GM12878 (cell line): ENCODE results near the gene SPCS3. TPM values are rescaled to one million over a fixed set of nuclear protein-coding genes. Genes with fewer than 3 reads are reported as not detected.

Experiments
- ATAC-seq: fragments of 200-7000 bp; cut with Tn5 transposase; 3 replicates; pipeline ENCODE4 v1.9.1; 2020; ENCODE audit warnings: mild to moderate bottlenecking, moderate library complexity
- BruUV-seq: library from RNA; stranded (reverse); fragments of 400-500 nt; replicated peaks from 2 replicates; lab custom pipeline; 2021; lab: Mats Ljungman, UMichigan
- CTCF ChIA-PET: fragments of 300-600 bp; sonication (Branson Sonifier 250); formaldehyde crosslinking; extraction: SDS; loops from one replicate; lab custom pipeline; 2021; ENCODE audit warnings: inconsistent platforms; lab: Yijun Ruan, JAX
- POLR2A ChIA-PET: fragments of 350-600 bp; formaldehyde crosslinking; extraction: SDS; loops from one replicate; lab custom pipeline; 2021; ENCODE audit warnings: inconsistent platforms; lab: Charles Lee
- RAD21 ChIA-PET: fragments of 300-600 bp; sonication (Branson Sonifier 250); formaldehyde crosslinking; loops from one replicate; lab custom pipeline; 2023; ENCODE audit warnings: antibody characterized with exemption; ENCODE audit not compliant: unreplicated experiment; lab: Charles Lee
- SMC1A ChIA-PET: fragments of 300-600 bp; sonication (Branson Sonifier 250); formaldehyde crosslinking; loops from one replicate; lab custom pipeline; 2023; ENCODE audit not compliant: unreplicated experiment, uncharacterized antibody; lab: Charles Lee
- DNase-seq: peaks from one replicate; pipeline ENCODE4 v3.0.0-alpha.2; 2011; ENCODE audit warnings: low read depth, low spot score
- FAIRE-seq: peaks from 3 replicates; lab custom pipeline; 2011; peaks lifted over from hg19 to GRCh38; lab: Jason Lieb, UNC
- H2AFZ ChIP-seq: 2 replicates; pipeline ENCODE4 v1.6.0; 2011; ENCODE audit warnings: low read depth, low read length, control low read depth; ENCODE audit not compliant: control insufficient read depth
- H3K27ac ChIP-seq: 2 replicates; pipeline ENCODE4 v1.5.1; 2011; ENCODE audit warnings: control low read depth; ENCODE audit not compliant: control insufficient read depth, insufficient read depth
- H3K27me3 ChIP-seq, 2 experiments: replicated peaks in 1 of 2; 2 replicates each; pipeline versions ENCODE4 v1.6.0 to v1.6.1; 2011; ENCODE audit warnings: low read length in 1 of 2; ENCODE audit not compliant: control insufficient read depth in 2 of 2, insufficient read depth in 2 of 2
- H3K36me3 ChIP-seq, 2 experiments: 2 replicates each; pipeline ENCODE4 v1.5.1; 2011; ENCODE audit warnings: low read length in 1 of 2; ENCODE audit not compliant: control insufficient read depth in 2 of 2, insufficient read depth in 2 of 2
- H3K4me1 ChIP-seq: 2 replicates; pipeline ENCODE4 v1.6.1; 2011; ENCODE audit warnings: mild to moderate bottlenecking, low read length, moderate library complexity, mixed read lengths; ENCODE audit not compliant: control insufficient read depth, insufficient read depth
- H3K4me2 ChIP-seq: 2 replicates; pipeline ENCODE4 v1.6.0; 2011; ENCODE audit warnings: control low read depth; ENCODE audit not compliant: control insufficient read depth, insufficient read depth
- H3K4me3 ChIP-seq: fragments of 200-600 bp; sonication (generic); 2 replicates; pipeline ENCODE4 v1.5.1; 2016
- H3K79me2 ChIP-seq: 2 replicates; pipeline ENCODE4 v1.6.0; 2011; ENCODE audit warnings: low read length; ENCODE audit not compliant: control insufficient read depth, insufficient read depth
- H3K9ac ChIP-seq: 2 replicates; pipeline ENCODE4 v1.8.0; 2011; ENCODE audit warnings: low read length, control low read depth, mixed read lengths; ENCODE audit not compliant: control insufficient read depth, insufficient read depth
- H3K9me3 ChIP-seq: replicated peaks from 3 replicates; pipeline ENCODE4 v1.5.1; 2011; ENCODE audit warnings: mild to moderate bottlenecking, low read length; ENCODE audit not compliant: control insufficient read depth, insufficient read depth
- H4K20me1 ChIP-seq: 2 replicates; pipeline ENCODE4 v1.6.0; 2011; ENCODE audit not compliant: control insufficient read depth, insufficient read depth
- BRCA1 ChIP-seq: IDR thresholded peaks from 2 replicates; pipeline ENCODE4 v1.6.1; 2011; ENCODE audit warnings: low read depth, low read length, improper control_type of control experiment
- CBX5 ChIP-seq: sonication (generic); IDR thresholded peaks from 2 replicates; pipeline ENCODE4 v1.6.1; 2016; ENCODE audit warnings: low read depth, moderate library complexity, mild to moderate bottlenecking, inconsistent platforms
- JUNB ChIP-seq: IDR thresholded peaks from 2 replicates; pipeline ENCODE4 v1.6.1; 2016; ENCODE audit warnings: antibody characterized with exemption, mild to moderate bottlenecking
- KDM1A ChIP-seq: fragments of 200-600 bp; sonication (generic); IDR thresholded peaks from 2 replicates; pipeline ENCODE4 v1.6.1; 2016; ENCODE audit warnings: borderline replicate concordance
- MXI1 ChIP-seq: fragments of 150-350 bp; IDR thresholded peaks from 2 replicates; pipeline ENCODE4 v1.6.1; 2011; ENCODE audit warnings: low read depth, mild to moderate bottlenecking, inconsistent platforms, low read length, improper control_type of control experiment
- NFYA ChIP-seq: IDR thresholded peaks from 2 replicates; pipeline ENCODE4 v1.6.1; 2011; ENCODE audit warnings: low read depth, mild to moderate bottlenecking, low read length, improper control_type of control experiment, borderline replicate concordance
- NR2C2 ChIP-seq: IDR thresholded peaks from 2 replicates; pipeline ENCODE4 v1.6.1; 2011; ENCODE audit warnings: borderline replicate concordance, low read depth; ENCODE audit not compliant: control insufficient read depth, insufficient read length
- PML ChIP-seq: IDR thresholded peaks from 2 replicates; pipeline ENCODE4 v1.6.1; 2012; ENCODE audit warnings: low read length, inconsistent platforms
- TCF12 ChIP-seq: IDR thresholded peaks from 2 replicates; pipeline ENCODE4 v1.6.1; 2011; ENCODE audit warnings: low read depth, mild to moderate bottlenecking, low read length
- ZBED1 ChIP-seq: IDR thresholded peaks from 2 replicates; pipeline ENCODE4 v1.6.1; 2016; ENCODE audit warnings: borderline replicate concordance
- in situ Hi-C: fragments of 300-500 bp; cut with MboI; formaldehyde crosslinking; loops from 9 replicates; pipeline ENCODE4 v1.14.3; 2018; ENCODE audit warnings: mixed read lengths
- intact Hi-C: fragments of 100-400 bp; cut with micrococcal nuclease; formaldehyde crosslinking; loops from one replicate; pipeline ENCODE4 v1.14.2; 2022; ENCODE audit not compliant: unreplicated experiment
- polyA plus RNA-seq, 11 experiments: library from polyadenylated mRNA; depleted of rRNA in 4 of 11; unstranded in 6 of 11; stranded (reverse) in 5 of 11; fragments of >200 nt; fragmentation: Nextera tagmentation in 4 of 11; fragmentation: Illumina TruSeq in 1 of 11; extraction: Ambion mirVana in 4 of 11; extraction: Trizol in 1 of 11; gene quantifications; 1 replicate in 1 of 11; 2 replicates in 10 of 11; pipeline versions ENCODE4 v1.2.1 to v1.2.3, GENCODE V29; 2011 to 2016; ENCODE audit warnings: inconsistent platforms in 2 of 11, missing spikeins in 2 of 11, low read depth in 1 of 11
- total RNA-seq, 4 experiments: library from RNA; depleted of rRNA in 3 of 4; stranded (reverse); fragments of >200 nt in 3 of 4; fragmentation: Illumina TruSeq in 1 of 4; extraction: Trizol in 1 of 4; gene quantifications; 2 replicates each; pipeline versions ENCODE4 v1.2.1 to v1.2.3, GENCODE V29; 2013 to 2021
- TF ChIP-seq, protein P1 (sequence below): fragments of 450-650 bp; IDR thresholded peaks from 2 replicates; pipeline ENCODE4 v1.6.1; 2016; ENCODE audit warnings: mild to moderate bottlenecking
- TF ChIP-seq, protein P2 (sequence below): fragments of 450-650 bp; IDR thresholded peaks from 2 replicates; pipeline ENCODE4 v1.6.1; 2016; ENCODE audit warnings: mild to moderate bottlenecking, moderate library complexity, borderline replicate concordance

SPCS3 gene
- total and polyA plus RNA-seq, 10 of the 15 experiments (the other 5 are each of a cell fraction or from before 2014, with no cell fraction given) = 50.0 to 151 (median 76.4) TPM

DNA sequence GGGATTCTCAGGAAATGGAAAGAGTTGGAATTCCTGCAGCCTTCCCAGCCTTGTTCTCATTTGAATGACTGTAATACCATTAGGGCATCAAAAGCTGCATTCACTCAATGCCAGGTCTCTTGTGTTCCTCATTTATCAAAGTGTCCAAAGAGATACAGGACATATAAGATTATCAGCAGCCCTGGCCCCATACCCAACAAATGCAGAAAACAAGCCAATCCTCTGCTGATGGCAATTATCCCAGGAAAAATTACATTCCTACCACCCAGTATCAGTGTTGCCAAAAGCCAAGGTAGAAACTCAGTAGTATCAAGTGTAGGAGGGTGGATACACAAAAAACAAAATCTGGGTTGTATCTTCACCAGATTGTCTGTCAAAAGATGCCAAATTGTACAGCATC, 32.2 kb upstream of the SPCS3 start:
- no peak for TF ChIP-seq PML
- no peak for TF ChIP-seq JUNB
- TF ChIP-seq MXI1 = no peak
- no peak for TF ChIP-seq KDM1A
- TF ChIP-seq, protein P1, sequence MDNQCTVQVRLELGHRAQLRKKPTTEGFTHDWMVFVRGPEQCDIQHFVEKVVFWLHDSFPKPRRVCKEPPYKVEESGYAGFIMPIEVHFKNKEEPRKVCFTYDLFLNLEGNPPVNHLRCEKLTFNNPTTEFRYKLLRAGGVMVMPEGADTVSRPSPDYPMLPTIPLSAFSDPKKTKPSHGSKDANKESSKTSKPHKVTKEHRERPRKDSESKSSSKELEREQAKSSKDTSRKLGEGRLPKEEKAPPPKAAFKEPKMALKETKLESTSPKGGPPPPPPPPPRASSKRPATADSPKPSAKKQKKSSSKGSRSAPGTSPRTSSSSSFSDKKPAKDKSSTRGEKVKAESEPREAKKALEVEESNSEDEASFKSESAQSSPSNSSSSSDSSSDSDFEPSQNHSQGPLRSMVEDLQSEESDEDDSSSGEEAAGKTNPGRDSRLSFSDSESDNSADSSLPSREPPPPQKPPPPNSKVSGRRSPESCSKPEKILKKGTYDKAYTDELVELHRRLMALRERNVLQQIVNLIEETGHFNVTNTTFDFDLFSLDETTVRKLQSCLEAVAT = no peak
- TF ChIP-seq, protein P2, sequence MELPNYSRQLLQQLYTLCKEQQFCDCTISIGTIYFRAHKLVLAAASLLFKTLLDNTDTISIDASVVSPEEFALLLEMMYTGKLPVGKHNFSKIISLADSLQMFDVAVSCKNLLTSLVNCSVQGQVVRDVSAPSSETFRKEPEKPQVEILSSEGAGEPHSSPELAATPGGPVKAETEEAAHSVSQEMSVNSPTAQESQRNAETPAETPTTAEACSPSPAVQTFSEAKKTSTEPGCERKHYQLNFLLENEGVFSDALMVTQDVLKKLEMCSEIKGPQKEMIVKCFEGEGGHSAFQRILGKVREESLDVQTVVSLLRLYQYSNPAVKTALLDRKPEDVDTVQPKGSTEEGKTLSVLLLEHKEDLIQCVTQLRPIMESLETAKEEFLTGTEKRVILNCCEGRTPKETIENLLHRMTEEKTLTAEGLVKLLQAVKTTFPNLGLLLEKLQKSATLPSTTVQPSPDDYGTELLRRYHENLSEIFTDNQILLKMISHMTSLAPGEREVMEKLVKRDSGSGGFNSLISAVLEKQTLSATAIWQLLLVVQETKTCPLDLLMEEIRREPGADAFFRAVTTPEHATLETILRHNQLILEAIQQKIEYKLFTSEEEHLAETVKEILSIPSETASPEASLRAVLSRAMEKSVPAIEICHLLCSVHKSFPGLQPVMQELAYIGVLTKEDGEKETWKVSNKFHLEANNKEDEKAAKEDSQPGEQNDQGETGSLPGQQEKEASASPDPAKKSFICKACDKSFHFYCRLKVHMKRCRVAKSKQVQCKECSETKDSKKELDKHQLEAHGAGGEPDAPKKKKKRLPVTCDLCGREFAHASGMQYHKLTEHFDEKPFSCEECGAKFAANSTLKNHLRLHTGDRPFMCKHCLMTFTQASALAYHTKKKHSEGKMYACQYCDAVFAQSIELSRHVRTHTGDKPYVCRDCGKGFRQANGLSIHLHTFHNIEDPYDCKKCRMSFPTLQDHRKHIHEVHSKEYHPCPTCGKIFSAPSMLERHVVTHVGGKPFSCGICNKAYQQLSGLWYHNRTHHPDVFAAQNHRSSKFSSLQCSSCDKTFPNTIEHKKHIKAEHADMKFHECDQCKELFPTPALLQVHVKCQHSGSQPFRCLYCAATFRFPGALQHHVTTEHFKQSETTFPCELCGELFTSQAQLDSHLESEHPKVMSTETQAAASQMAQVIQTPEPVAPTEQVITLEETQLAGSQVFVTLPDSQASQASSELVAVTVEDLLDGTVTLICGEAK = no peak
- no peak for TF ChIP-seq NR2C2
- no peak for TF ChIP-seq NFYA
- no peak for TF ChIP-seq BRCA1
- TF ChIP-seq ZBED1 = no peak
- no peak for TF ChIP-seq CBX5
- TF ChIP-seq TCF12 = no peak
- no peaks in the 10 kb centered on the region for H3K9me3 ChIP-seq
- BruUV-seq = no TSS peak
- no peaks in the 10 kb centered on the region for H3K79me2 ChIP-seq
- no peak overlapping the region for H3K4me2 ChIP-seq
- H3K4me3 ChIP-seq = no peak overlapping the region
- ChIA-PET POLR2A (no interaction called here), RAD21 (no interaction called here), CTCF (no interaction called here), SMC1A (interaction anchor here (1.0 kb wide), 1 partner anchor 9 kb away, joined by 3 read pairs; no protein-coding TSS in a partner anchor)
- H3K27me3 ChIP-seq = 0 out of 4 replicates have a peak, but pooled peaks cover 0 to 3% of the 10 kb centered on the region in 2 experiments
- ATAC-seq = no peak
- DNase-seq = no peak
- no peak overlapping the region for H3K27ac ChIP-seq
- FAIRE-seq = no peak
- H3K4me1 ChIP-seq = no peaks in the 10 kb centered on the region
- H4K20me1 ChIP-seq = no peaks in the 10 kb centered on the region
- no peaks in the 10 kb centered on the region for H3K36me3 ChIP-seq
- intact Hi-C loops = no loop called here
- H2AFZ ChIP-seq = no peak overlapping the region
- H3K9ac ChIP-seq = no peak overlapping the region
- in situ Hi-C loops = no loop called here
